ENCODE results near the gene TMOD1.

Gene TMOD1

DNA sequence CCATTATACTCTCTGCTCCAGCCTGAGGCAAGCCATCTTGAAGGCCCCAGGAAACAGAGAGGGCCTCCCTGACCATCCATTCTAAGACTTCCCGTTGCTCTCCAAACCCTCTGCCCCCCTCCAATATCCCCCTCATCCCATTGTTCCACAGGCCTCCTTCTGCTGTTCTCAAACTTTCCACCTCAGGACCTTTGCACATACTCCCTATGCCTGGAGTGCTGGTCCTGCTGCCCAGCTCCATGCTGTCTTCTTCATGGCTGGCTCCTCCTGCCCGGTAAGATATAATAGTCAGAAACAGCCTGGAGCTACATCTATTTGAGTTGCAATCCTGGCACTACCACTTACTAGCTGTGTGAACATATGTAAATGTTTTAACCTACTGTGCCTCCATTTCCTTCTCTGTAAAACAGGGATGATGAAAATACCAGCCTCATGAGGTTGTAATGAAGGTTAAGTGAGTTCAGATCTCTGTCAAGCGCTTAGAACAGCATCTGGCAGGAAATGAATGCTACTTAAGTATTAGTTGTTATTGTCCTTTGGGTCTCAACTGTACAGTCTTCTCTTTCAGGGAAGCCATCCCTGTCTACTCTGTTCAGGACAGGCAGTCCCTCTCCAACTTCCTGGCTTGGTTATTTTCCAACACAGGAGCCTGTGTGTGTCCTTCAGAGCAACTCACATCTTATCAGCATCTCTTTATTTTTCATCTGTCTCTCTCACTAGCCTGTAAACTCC, 45.8 kb downstream of the TMOD1 start:
- DNase-seq (ENCODE audit: low read depth, low spot score) = no peak

DNA sequence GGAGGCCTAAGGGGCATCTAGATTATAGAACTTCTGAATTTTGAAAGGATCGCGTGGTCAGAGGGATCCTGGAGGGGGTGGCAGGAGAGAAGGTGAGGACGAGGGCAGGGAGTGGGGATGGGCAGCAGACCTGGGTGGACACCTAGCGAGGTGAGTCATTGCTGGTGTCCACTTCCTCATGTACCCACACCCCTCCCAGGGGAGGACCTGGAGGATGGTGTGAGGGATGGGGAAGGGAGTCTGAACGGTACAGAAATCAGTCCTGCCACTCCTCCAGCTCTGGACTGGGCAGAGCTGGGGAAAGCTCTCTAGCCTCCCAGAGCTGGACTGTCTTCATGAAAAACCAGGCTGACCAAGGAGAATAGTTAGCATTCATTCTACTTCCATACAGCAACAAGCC, 46.9 kb downstream of the TMOD1 start:
- DNase-seq (ENCODE audit: low read depth, low spot score) = no peak

DNA sequence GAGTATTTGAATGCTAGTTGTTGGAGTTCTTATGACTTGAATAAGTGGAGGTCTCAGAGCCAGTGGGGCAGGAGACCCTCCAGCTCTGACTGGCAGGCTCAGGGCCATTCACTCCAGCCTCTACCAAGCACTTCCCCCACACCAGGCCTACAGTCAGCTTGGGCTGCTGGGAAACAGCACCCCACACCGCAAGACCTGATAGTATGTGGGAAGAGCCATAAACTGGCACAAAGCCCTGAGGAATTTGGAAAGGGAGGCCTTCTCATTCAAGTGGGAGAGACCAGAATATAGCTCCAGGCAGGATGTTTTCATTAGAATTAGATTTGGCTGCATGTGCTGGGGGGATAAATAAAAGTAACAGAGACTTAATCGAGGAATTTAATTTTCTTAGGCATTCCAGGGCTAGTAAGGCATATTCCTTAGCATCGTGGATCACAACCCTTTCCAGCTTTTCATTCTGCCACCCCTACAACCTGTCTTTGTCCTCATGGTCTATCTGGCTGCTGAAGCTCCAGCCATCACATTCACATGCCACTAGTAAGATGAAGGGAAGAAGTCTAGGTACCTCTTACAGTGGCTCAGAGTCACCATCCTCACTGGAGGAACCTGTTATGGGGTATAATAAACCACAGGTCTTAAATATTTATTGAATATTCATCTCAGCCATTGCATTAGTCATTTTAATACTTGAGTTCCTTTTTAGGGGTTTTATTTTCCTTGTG, 47.5 kb downstream of the TMOD1 start:
- no peak for DNase-seq (ENCODE audit: low read depth, low spot score)

DNA sequence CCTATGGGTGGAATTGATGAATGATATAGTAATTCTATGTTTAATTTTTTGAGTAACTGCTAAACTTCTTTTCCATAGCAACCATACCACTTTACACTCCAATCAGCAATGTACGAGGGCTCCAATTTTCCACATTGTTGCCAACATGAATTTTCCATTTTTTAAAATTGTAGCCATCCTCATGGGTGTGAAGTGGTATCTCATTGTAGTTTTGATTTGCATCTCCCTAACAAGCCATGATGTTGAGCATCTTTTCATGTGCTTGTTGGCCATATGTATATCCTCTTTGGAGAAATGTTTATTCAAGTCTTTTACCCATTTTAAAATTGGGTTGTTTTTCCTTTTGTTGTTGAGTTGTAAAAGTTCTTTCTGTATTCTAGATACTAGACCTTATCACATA, 48.9 kb downstream of the TMOD1 start:
- no peak for DNase-seq (ENCODE audit: low read depth, low spot score)

DNA sequence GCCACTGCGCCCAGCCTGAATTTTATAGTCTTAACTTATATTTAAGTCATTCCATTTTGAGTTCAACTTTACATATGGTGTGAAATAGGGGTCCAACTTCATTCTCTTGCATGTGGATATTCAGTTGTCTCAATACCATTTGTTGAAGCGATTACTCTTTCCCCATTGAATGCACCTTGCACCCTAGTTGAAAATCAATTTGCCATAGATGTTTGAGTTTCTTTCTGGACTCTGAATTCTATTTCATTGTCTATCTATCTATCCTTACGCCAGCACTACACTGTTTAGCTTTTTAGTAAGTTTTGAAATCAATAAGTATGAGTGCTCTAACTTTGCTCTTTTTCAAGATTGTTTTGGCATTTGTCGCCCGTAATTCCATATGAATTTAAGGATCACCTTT, 49.8 kb downstream of the TMOD1 start:
- DNase-seq (ENCODE audit: low read depth, low spot score) = no peak

DNA sequence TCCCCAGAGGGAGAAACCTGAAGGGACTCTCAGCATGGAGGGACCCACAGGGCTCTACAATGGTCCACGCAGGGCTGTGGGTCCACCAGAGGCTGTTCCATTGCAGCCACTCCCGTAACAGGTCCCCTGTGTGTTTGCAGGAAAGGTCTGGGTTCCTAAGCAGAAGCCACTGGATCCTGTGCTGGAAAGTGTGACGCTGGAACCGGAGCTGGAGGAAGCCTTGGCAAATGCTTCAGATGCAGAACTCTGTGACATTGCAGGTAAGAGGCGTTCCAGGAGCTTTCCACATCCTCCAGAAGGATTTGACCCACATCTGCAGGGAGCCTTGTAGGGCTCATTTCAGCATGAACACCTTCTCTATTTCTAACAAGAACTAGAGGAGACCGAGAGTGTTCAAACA, 51.7 kb downstream of the TMOD1 start:
- DNase-seq (ENCODE audit: low read depth, low spot score) = no peak

DNA sequence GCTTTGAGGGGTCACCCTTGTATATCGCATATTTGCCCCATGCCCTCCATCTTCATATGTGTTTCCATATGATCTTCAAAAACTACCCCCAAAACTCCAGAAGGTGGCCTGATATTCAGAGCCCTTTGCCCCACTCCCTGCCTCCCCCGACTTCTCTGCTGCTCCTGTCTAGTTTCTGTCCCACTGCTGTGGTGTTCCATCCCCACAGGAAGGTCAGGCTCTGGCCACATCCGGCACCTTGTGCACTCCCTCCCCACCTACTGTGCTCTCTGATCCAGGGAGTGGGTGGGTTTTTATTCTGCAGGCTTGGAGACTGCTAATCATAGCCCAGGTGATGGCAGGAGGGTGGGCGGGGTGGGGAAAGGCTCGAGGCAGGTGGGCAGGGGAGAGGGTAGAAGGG, 52.4 kb downstream of the TMOD1 start:
- no peak for DNase-seq (ENCODE audit: low read depth, low spot score)

DNA sequence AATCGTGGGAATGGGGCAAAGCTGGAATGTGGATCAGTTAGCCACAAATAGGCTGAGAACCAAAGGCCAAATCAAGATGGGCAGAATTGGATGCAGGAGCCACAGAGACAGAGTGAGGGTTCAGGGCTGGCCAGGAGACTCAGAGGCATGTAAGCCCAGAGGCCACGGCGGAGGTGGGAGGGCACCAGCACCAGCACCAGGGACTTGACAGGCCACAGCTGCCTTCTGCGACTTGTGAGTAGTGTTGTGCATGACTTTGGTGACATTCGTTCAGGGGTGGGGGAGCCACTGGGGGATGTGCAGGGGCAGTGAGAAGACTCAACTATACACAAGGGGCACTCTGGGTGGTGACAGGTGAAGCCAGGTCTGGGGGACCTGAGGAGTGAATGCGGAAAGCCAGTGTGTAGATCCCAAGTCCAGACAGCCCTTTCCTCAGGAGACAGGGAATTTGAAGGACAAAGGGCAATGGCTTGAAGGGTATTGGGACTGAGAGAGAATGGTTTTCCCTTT, 53.2 kb downstream of the TMOD1 start:
- no peak for DNase-seq (ENCODE audit: low read depth, low spot score)

DNA sequence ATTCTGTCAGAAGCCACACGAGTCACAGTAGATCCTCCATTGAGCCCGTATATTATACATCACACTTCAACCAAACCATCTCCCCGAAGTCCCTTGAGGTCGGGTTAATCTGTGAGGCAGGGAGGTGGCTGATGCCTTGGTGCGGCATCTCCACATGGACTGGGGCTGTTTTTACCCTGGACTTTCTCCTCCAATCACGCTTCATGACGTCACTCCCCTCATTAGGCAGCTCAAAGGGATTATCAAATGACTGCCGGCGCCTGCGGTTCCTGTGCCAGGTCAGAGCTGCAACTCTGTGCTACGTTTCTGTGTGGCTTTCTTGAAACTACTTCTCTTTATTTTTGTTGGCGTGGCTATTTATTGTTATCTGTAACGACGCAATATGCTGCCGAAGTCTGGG, 53.7 kb downstream of the TMOD1 start:
- no peak for DNase-seq (ENCODE audit: low read depth, low spot score)

DNA sequence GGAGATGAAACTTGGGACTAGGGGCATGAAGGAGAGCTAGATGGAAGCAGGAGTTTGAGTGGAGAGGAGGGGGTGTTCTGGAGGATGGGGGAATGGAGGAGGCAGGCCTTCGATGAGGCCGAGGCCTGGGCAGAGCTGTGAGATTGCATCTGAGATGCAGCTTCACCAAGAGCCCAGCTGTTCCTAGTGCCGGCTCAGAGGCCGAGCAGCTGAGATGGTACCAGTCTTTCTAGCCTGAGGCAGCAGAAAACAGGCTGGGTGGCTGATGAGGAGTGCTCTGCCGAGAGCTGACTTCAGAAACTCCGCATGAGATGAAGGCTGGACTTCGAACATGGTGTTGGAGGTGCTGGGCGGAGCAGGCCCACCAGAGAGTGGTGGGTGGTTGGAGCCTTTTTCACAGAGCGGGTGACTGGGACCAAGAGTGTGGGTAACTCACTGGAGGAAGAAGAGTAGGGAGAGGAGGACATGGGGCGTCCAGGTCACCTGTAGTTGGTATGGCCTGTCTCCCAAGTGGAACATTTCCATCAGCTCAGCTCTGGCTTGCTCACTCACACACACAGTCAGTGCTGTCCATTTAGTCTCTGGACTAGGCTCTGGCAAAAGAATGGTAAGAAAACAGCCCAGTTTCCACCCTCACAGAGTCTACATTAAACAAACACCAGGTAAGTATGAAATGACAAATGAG, 54.7 kb downstream of the TMOD1 start:
- no peak for DNase-seq (ENCODE audit: low read depth, low spot score)

DNA sequence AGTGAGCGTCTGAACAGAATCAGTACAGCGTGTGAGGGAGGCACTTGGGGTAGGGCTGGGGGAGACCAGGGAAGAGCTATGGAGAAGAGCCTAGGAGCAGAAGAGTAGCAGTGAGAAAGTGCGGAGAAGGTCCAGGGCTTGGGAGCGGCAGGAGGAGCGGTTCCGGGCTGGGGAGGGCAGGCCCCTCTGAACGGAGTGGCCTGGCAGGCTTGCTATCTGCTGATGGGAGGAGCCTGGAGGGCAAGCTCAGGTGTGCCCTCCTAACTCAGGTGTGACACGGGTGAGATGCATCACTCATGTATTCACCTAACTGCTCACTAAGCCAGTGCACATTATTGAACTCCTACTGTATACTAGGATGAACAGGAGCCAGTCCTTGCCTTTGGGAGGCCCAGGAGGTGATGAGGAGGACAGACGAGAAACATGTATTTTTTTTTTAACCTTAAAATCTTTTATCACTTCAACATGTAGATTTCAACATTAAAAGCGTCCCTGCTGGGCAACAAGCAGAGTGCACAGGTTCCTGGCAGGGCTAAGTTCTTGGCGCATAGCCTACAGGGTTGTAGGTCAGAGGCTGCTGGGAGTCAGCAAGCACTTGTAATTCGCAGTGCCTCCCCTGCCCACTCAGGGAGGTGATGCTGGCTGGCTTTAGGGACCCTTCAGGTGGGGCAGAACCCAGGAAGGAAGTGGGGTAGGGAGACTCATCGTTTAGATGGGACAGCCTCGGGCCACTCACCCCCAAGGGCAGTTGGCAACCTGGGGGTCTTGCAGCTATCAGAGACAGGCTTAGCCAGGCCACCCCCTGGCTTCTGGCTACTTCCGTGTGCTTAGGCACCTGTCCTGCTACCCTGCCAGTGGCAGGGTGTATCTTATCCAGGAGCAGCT, 55.5 kb downstream of the TMOD1 start:
- DNase-seq (ENCODE audit: low read depth, low spot score) = no peak

DNA sequence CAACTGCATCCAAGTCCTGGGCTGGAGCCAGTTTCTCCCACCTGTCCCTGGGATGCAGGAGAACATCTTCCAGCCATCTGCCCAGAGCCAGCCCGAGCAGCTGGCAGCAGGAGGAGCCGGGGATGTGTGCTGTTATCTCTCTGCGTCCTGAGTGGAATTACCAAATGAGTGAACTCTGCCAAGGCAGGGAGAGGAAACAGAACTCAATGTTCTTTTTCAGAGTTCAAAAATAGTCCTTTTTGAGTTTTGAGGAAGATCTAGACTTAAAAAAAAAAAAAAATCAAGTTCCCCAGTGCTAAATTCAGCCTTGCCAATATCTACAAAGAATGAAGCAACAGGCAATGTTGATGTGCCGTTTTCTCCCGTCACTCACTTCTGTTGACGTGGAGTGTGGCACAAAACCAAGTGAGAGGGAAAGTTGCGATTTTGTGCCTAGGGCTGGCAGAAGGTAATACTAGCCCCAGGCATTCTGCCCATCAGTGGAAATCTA, 56.2 kb downstream of the TMOD1 start:
- no peak for DNase-seq (ENCODE audit: low read depth, low spot score)

DNA sequence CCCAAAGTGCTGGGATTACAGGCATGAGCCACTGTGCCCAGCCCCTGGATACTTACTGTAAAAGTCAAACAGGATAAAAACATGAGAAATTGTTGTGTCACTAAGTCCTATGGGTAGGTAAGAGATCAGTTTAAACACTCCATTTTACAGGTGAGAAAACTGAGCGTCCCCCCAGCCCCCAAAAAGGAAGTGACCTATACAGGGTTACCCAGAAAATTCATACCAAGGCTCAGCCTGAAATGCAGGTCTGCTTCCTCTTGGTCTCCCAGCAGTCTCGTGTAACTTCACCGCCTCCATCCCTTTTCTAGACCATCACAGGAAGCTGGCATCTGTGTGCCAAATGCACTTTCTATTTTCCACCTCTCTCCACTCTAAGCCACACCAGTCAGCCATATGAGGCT, 57.2 kb downstream of the TMOD1 start:
- DNase-seq (ENCODE audit: low read depth, low spot score) = no peak

DNA sequence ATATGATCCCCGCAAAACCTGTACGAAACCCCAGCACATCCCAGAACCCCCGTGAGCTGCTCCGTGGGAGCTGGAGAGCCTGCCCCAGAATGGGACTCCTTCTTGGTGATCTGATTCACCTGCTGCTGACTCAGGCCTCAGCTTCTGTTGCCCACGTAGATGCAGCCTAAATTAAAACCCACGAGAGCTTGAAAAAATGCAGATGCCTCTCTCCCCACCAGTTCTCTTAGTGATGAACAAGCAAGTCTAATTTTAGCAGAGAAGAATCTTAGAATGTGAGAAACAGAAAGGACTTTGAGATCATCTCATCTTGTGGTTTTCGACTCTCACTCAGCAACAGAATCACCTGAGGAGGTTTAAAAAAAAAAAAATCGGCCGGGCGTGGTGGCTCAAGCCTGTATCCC, 57.6 kb downstream of the TMOD1 start:
- DNase-seq (ENCODE audit: low read depth, low spot score) = no peak

DNA sequence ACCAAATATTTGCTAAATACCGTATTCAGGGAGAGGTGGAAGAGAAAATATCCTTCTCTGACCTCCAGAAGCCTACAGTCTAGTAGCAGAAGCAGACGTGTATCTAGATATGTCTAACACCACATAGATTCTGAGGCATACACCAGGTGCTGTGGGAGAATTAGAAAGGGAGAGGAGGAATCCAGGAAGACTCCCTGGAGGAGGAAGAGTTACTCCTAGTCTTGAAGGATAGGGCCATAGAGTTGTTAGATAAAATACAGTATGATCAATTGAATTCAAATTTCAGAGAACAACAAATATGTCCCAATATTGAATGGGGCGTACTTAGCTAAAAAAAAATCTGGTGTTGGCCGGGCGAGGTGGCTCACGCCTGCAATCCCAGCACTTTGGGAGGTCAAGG, 58.7 kb downstream of the TMOD1 start:
- no peak for DNase-seq (ENCODE audit: low read depth, low spot score)

DNA sequence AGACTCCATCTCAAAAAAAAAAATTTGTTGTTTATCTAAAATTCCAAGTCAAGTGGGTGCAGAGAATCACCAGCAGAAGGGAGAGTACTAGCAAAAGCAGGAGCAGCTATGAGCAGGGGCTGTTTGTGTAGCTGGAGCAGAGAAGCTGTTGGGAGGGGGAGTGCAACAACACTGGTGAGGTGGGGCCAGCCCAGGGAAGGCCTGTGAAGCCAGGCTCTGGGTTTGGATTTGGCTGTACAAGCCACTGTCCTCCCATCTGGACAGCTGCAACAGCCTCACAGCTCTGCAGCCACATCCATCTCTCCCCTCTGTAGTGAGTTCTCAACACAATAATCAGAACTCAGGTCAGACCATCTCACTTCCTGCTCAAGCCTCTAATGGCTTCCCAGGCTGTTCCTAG, 59.4 kb downstream of the TMOD1 start:
- no peak for DNase-seq (ENCODE audit: low read depth, low spot score)

DNA sequence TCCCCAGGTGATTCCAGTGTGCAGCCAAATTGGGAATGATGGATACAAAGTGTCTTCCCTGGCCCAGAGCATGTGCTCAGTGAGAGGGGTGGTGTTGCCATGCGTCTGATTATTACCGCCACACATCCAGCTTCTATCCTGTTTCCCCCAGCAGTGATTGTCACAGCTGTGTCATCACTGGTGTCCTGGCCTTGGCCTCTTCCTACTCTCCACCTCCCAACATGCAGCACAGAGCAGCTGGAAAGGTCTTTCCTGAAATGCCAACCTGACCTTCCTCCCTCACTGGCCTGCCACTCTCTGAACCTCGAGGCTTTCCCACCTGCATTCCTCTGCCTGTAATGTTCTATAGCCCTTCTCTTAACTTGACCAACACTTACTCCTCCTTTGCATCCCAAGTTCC, 60.0 kb downstream of the TMOD1 start:
- DNase-seq (ENCODE audit: low read depth, low spot score) = no peak

DNA sequence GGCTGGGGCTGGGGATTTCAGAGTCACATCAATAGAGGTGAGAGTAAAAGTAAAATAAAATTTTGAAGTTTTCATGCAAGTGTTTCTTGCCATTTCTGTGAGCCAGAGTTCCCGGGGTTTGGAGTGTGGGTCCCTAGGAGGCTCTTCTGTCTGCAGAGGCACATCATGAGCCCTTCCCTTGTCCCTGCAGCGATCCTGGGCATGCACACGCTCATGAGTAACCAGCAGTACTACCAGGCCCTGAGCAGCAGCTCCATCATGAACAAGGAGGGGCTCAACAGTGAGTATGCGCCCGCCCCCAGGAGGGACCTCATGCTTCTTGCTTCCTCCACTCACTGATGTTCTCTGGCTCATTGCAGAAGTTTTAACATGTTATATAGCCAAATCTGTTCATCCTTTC, 61.1 kb downstream of the TMOD1 start:
- no peak for DNase-seq (ENCODE audit: low read depth, low spot score)

DNA sequence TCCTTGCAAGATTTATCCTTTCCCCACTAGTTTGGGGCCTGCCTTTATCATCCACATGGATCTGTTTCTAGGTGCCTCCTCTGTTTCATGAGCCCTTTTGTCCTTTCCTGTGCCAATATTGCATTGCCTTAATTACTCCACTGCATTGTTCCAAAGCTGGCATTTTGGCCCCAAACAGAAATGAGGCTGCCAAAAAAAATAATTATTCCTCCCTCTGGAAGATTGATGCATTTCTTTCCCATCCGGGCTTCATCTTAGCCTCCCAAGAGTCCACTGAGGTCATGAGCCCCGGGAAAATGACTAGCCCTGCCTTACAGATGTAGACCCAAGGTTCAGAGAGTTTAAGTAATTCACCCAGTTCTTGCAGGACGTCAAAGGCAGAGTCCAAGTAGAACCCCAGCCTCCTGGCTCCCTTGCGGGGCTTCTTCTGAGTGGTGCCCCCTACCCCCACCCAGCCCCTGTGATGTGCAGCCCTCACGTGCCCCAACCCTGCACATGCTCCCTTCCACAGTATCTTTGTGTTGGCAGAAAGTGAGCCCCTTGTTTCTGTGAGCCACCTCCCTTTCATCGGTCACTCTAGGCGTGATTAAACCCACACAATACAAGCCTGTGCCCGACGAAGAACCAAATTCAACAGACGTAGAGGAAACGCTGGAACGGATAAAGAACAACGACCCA, 62.1 kb downstream of the TMOD1 start:
- no peak for DNase-seq (ENCODE audit: low read depth, low spot score)

DNA sequence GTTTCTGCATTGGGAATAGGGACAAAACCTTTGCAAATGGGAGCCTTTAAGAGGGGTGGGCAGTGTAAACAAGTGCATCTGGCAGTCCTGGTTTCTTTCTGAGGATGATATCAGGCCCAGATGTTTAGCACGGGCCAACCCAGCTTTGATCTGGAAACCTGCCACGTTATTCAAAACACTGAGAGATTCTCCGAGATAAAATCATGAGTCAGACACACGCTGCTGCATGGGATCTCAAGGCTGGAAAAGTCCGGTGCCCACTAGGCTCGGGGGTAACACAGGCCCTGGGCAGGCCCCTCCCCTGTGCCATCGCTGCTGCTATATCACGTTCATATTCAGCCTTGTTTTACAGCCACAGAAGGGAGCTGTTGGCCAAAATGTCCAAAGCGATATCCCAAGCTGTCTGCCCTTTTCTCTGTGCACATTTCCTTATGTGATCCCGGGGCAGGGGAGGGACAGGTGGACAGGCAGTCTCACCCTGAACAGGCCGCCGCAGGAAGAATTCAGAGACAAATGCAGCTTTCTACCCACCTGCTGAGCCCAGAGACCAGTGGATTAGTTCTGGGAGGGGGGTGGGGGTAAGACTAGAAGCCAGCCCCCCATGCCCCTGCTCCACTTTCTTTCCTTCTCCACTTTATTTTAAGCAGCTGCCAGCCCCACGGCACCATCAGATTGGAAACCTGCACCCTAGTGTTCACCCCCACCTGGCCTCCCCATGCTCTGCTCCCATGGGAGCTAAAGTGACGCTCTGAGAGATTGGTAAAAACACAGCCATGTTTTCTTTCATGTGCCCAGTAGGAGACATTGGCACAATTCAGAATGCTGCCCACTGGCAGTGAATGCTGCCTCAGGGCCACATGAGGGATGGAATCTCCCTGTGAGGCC, 63.1 kb downstream of the TMOD1 start:
- DNase-seq (ENCODE audit: low read depth, low spot score) = no peak

Measured in iPS DF 19.7 (cell line).